ENCODE results near the gene TRAF4. TPM values are rescaled to one million over a fixed set of nuclear protein-coding genes. Genes with fewer than 3 reads are reported as not detected.
"Not testable (repeated sequence)": the region's sequence is repeated elsewhere in the genome, so short reads cannot be mapped to it uniquely, and the experiment has no call there.

TRAF4 gene
- total and polyA plus RNA-seq, 7 donors: 1.4 to 6.7 (median 2.2) TPM

GRCh38 chr17:28783161-28783560, 39.4 kb downstream of the TRAF4 start:
- intact Hi-C loops (cut with DNase I): no loop called here

GRCh38 chr17:28788100-28788499, 44.3 kb downstream of the TRAF4 start:
- 95 to 97% (median 96%) methylated on average over 4 of the region's 4 CpGs for WGBS, 3 donors
- DNase-seq (no peak), ATAC-seq (no peak)
- H3K4me1 ChIP-seq: no peaks in the 10 kb centered on the region
- no peak for TF ChIP-seq CTCF (IDR thresholded peaks at IDR 0.05)
- no peaks in the 10 kb centered on the region for H3K27me3 ChIP-seq (ENCODE audit: insufficient read depth in 3 of 3, low read length in 2 of 3)
- no peak overlapping the region for H3K4me3 ChIP-seq
- no peak overlapping the region for H3K27ac ChIP-seq
- peaks cover 0 to 3% of the 10 kb centered on the region in 2 donors for H3K36me3 ChIP-seq (ENCODE audit: insufficient read depth in 1 of 2, low read depth in 1 of 2)
- H3K9me3 ChIP-seq: no peaks in the 10 kb centered on the region
- intact Hi-C loops (cut with DNase I): no loop called here

More at GRCh38 chr17:28783161-28783560, 39.4 kb downstream of the TRAF4 start:
- Histone ChIP-seq H3K4me1 (no peaks in the 10 kb centered on the region), H3K27ac (no peak overlapping the region), H3K27me3 (ENCODE audit: insufficient read depth in 3 of 3, low read length in 2 of 3) (no peaks in the 10 kb centered on the region), H3K4me3 (no peak overlapping the region), H3K9me3 (no peaks in the 10 kb centered on the region), H3K36me3 (ENCODE audit: insufficient read depth in 1 of 2, low read depth in 1 of 2) (peaks cover 0 to 6% of the 10 kb centered on the region in 2 donors)
- ATAC-seq (no peak), DNase-seq (no peak)
- TF ChIP-seq CTCF (IDR thresholded peaks at IDR 0.05): no peak
- WGBS, 3 donors: 75 to 87% (median 77%) methylated on average over 3 of the region's 3 CpGs

- DNase-seq (no peak), ATAC-seq (no peak)
- H3K27me3 ChIP-seq (ENCODE audit: insufficient read depth in 3 of 3, low read length in 2 of 3): no peaks in the 10 kb centered on the region
- H3K9me3 ChIP-seq: no peaks in the 10 kb centered on the region
- no peak overlapping the region for H3K27ac ChIP-seq
- H3K4me1 ChIP-seq: peaks cover 8% of the 10 kb centered on the region
- intact Hi-C loops (cut with DNase I): no loop called here
- 59 to 69% (median 67%) methylated on average over 2 of the region's 2 CpGs for WGBS, 3 donors
- H3K4me3 ChIP-seq: no peak overlapping the region
- TF ChIP-seq CTCF (IDR thresholded peaks at IDR 0.05): no peak
- H3K36me3 ChIP-seq (ENCODE audit: insufficient read depth in 1 of 2, low read depth in 1 of 2): peaks cover 0 to 3% of the 10 kb centered on the region in 2 donors
Measured at GRCh38 chr17:28792877-28793661, 49.3 kb downstream of the TRAF4 start.

GRCh38 chr17:28794846-28795441, 51.1 kb downstream of the TRAF4 start:
- H3K9me3 ChIP-seq; H3K36me3 ChIP-seq (ENCODE audit: insufficient read depth in 1 of 2, low read depth in 1 of 2); H3K4me3 ChIP-seq; H3K4me1 ChIP-seq; H3K27ac ChIP-seq; intact Hi-C loops (cut with DNase I); H3K27me3 ChIP-seq (ENCODE audit: insufficient read depth in 3 of 3, low read length in 2 of 3); DNase-seq: not testable (repeated sequence)
- 50 to 71% (median 61%) methylated on average over 14 of the region's 14 CpGs for WGBS, 3 donors
- peak in 3 of 4 donors; percentile 44 to 77 (median 68) for ATAC-seq

GRCh38 chr17:28796062-28796461, 52.3 kb downstream of the TRAF4 start:
- H3K36me3 ChIP-seq (ENCODE audit: insufficient read depth in 1 of 2, low read depth in 1 of 2): no peaks in the 10 kb centered on the region
- 67 to 77% (median 75%) methylated on average over 2 of the region's 2 CpGs for WGBS, 3 donors
- no peaks in the 10 kb centered on the region for H3K27me3 ChIP-seq (ENCODE audit: insufficient read depth in 3 of 3, low read length in 2 of 3)
- TF ChIP-seq CTCF (IDR thresholded peaks at IDR 0.05): no peak
- H3K4me1 ChIP-seq: peaks cover 8% of the 10 kb centered on the region
- H3K27ac ChIP-seq: no peak overlapping the region
- DNase-seq (no peak), ATAC-seq (no peak)
- H3K9me3 ChIP-seq: no peaks in the 10 kb centered on the region
- H3K4me3 ChIP-seq: no peak overlapping the region
- intact Hi-C loops (cut with DNase I): no loop called here

Other genes with a start within 250 kb of the TRAF4 start
- gene FOXN1, start 237.7 kb upstream of the TRAF4 start, total RNA-seq: not detected
- gene FOXN1, start 237.7 kb upstream of the TRAF4 start, polyA plus RNA-seq: not detected
- 1 to 10 TPM; 2.0 to 7.8 (median 4.5) TPM for gene UNC119, start 191.4 kb upstream of the TRAF4 start, total RNA-seq
- gene UNC119, start 191.4 kb upstream of the TRAF4 start, polyA plus RNA-seq: 1 to 10 TPM; 1.9 to 2.6 (median 2.2) TPM
- gene PIGS, start 172.5 kb upstream of the TRAF4 start, total RNA-seq: 10 to 100 TPM; 30.5 to 44.9 (median 33.4) TPM
- gene PIGS, start 172.5 kb upstream of the TRAF4 start, polyA plus RNA-seq: 10 to 100 TPM; 16.7 to 37.1 (median 26.4) TPM
- 1 to 10 TPM; 1.3 to 2.9 (median 2.0) TPM for gene ALDOC, start 167.1 kb upstream of the TRAF4 start, total RNA-seq
- gene ALDOC, start 167.1 kb upstream of the TRAF4 start, polyA plus RNA-seq: 1 to 10 TPM; 1.2 to 2.4 (median 1.7) TPM
- 1 to 10 TPM in 3 of 4 donors, under 1 TPM in 1; 0.71 to 1.5 (median 1.3) TPM for gene SPAG5, start 145.0 kb upstream of the TRAF4 start, total RNA-seq
- gene SPAG5, start 145.0 kb upstream of the TRAF4 start, polyA plus RNA-seq: 1 to 10 TPM in 1 of 3 donors, under 1 TPM in 2; 0.15 to 2.4 (median 0.40) TPM
- gene RSKR, start 129.8 kb upstream of the TRAF4 start, total RNA-seq: 1 to 10 TPM; 3.9 to 7.6 (median 5.5) TPM
- gene RSKR, start 129.8 kb upstream of the TRAF4 start, polyA plus RNA-seq: 1 to 10 TPM; 2.0 to 4.7 (median 2.0) TPM
- 100 to 1,000 TPM in 1 of 4 donors, 10 to 100 TPM in 3; 69.0 to 100 (median 96.0) TPM for gene BLTP2, start 98.9 kb upstream of the TRAF4 start, total RNA-seq
- 10 to 100 TPM; 23.6 to 71.0 (median 34.5) TPM for gene BLTP2, start 98.9 kb upstream of the TRAF4 start, polyA plus RNA-seq
- gene SDF2, start 82.1 kb upstream of the TRAF4 start, total RNA-seq: 10 to 100 TPM; 23.6 to 28.0 (median 26.7) TPM
- 10 to 100 TPM; 20.9 to 72.0 (median 43.2) TPM for gene SDF2, start 82.1 kb upstream of the TRAF4 start, polyA plus RNA-seq
- gene SUPT6H, start 81.8 kb upstream of the TRAF4 start, total RNA-seq: 10 to 100 TPM; 66.1 to 77.4 (median 69.8) TPM
- 10 to 100 TPM; 28.6 to 70.7 (median 34.8) TPM for gene SUPT6H, start 81.8 kb upstream of the TRAF4 start, polyA plus RNA-seq
- gene PROCA1, start 32.1 kb upstream of the TRAF4 start, total RNA-seq: 1 to 10 TPM in 1 of 4 donors, under 1 TPM in 3; 0.21 to 1.1 (median 0.32) TPM
- gene PROCA1, start 32.1 kb upstream of the TRAF4 start, polyA plus RNA-seq: under 1 TPM; 0.32 to 0.51 (median 0.36) TPM
- gene RAB34, start 26.1 kb upstream of the TRAF4 start, total RNA-seq: 10 to 100 TPM in 1 of 4 donors, 1 to 10 TPM in 3; 7.8 to 12.2 (median 9.1) TPM
- 10 to 100 TPM in 2 of 3 donors, 1 to 10 TPM in 1; 9.1 to 21.0 (median 10.6) TPM for gene RAB34, start 26.1 kb upstream of the TRAF4 start, polyA plus RNA-seq
- 1,000 to 10,000 TPM in 2 of 4 donors, 100 to 1,000 TPM in 2; 978 to 1,214 (median 1,068) TPM for gene RPL23A, start 24.0 kb upstream of the TRAF4 start, total RNA-seq
- gene RPL23A, start 24.0 kb upstream of the TRAF4 start, polyA plus RNA-seq: 1,000 to 10,000 TPM in 2 of 3 donors, 100 to 1,000 TPM in 1; 883 to 1,789 (median 1,153) TPM
- gene TLCD1, start 17.8 kb upstream of the TRAF4 start, total RNA-seq: 1 to 10 TPM in 1 of 4 donors, under 1 TPM in 2, not detected in 1; 0.77 to 1.9 (median 0.88) TPM
- 1 to 10 TPM in 2 of 3 donors, under 1 TPM in 1; 0.68 to 2.4 (median 1.3) TPM for gene TLCD1, start 17.8 kb upstream of the TRAF4 start, polyA plus RNA-seq
- 1 to 10 TPM in 2 of 4 donors, under 1 TPM in 2; 0.60 to 1.5 (median 0.92) TPM for gene NEK8, start 15.2 kb upstream of the TRAF4 start, total RNA-seq
- gene NEK8, start 15.2 kb upstream of the TRAF4 start, polyA plus RNA-seq: 1 to 10 TPM in 1 of 3 donors, under 1 TPM in 2; 0.21 to 1.1 (median 0.80) TPM
- gene FAM222B, start 98.8 kb downstream of the TRAF4 start, total RNA-seq: 10 to 100 TPM; 25.3 to 52.9 (median 36.0) TPM
- gene FAM222B, start 98.8 kb downstream of the TRAF4 start, polyA plus RNA-seq: 10 to 100 TPM; 22.4 to 66.2 (median 32.2) TPM
- 10 to 100 TPM; 38.3 to 45.6 (median 43.4) TPM for gene ERAL1, start 111.0 kb downstream of the TRAF4 start, total RNA-seq
- 10 to 100 TPM; 41.0 to 98.5 (median 58.8) TPM for gene ERAL1, start 111.0 kb downstream of the TRAF4 start, polyA plus RNA-seq
- 10 to 100 TPM; 40.8 to 81.1 (median 43.9) TPM for gene FLOT2, start 153.7 kb downstream of the TRAF4 start, total RNA-seq
- gene FLOT2, start 153.7 kb downstream of the TRAF4 start, polyA plus RNA-seq: 10 to 100 TPM; 30.4 to 35.3 (median 34.0) TPM
- gene DHRS13, start 159.1 kb downstream of the TRAF4 start, total RNA-seq: 1 to 10 TPM in 2 of 4 donors, under 1 TPM in 2; 0.48 to 2.1 (median 1.1) TPM
- 1 to 10 TPM; 1.1 to 2.7 (median 1.2) TPM for gene DHRS13, start 159.1 kb downstream of the TRAF4 start, polyA plus RNA-seq
- 10 to 100 TPM; 22.3 to 28.6 (median 24.4) TPM for gene PHF12, start 207.5 kb downstream of the TRAF4 start, total RNA-seq
- 10 to 100 TPM in 1 of 3 donors, 1 to 10 TPM in 2; 7.3 to 12.1 (median 7.7) TPM for gene PHF12, start 207.5 kb downstream of the TRAF4 start, polyA plus RNA-seq